Activated T-helper 2 cell treated with anti-CD3 and anti-CD28 coated beads, Interferon-gamma antibody, Interleukin-2, Interleukin-4, amounts not matched to agents 10 μg/mL and 5 μg/mL and 100 μg/mL, durations not matched to agents 14 hours and 24 hours and 36 hours (primary cell): Measurements from ENCODE around the gene SPCS3. TPM values are rescaled to one million over a fixed set of nuclear protein-coding genes. Genes with fewer than 3 reads are reported as not detected.
"Not testable (repeated sequence)": the region's sequence is repeated elsewhere in the genome, so short reads cannot be mapped to it uniquely, and the experiment has no call there.

Experiments used
- DNase-seq: peaks from one replicate; pipeline ENCODE4 v3.0.0; 2021; ENCODE audit warnings: low spot score
- H3K27ac Mint-ChIP-seq: one replicate; pipeline ENCODE4 v1.8.0; 2021; ENCODE audit warnings: mixed read lengths
- H3K27me3 Mint-ChIP-seq: one replicate; pipeline ENCODE4 v1.8.0; 2021; ENCODE audit warnings: low read depth, mixed read lengths
- H3K36me3 Mint-ChIP-seq: one replicate; pipeline ENCODE4 v1.8.0; 2021; ENCODE audit warnings: low read depth, mixed read lengths
- H3K4me1 Mint-ChIP-seq: one replicate; pipeline ENCODE4 v1.8.0; 2021; ENCODE audit warnings: low read depth, mixed read lengths
- H3K4me3 Mint-ChIP-seq: one replicate; pipeline ENCODE4 v1.8.0; 2021; ENCODE audit warnings: low read depth, mild to moderate bottlenecking, moderate library complexity, mixed read lengths
- H3K9me3 Mint-ChIP-seq: one replicate; pipeline ENCODE4 v1.8.0; 2021; ENCODE audit warnings: mixed read lengths
- intact Hi-C: fragments of 100-400 bp; cut with micrococcal nuclease; formaldehyde crosslinking; loops from one replicate; pipeline ENCODE4 v1.15.1; 2023
- total RNA-seq: library from RNA; stranded (reverse); gene quantifications from 2 replicates; pipeline ENCODE4 v1.2.3, GENCODE V29; 2022

SPCS3 gene
- total RNA-seq, 1 donor from 2014 or later: 208 TPM

DNA sequence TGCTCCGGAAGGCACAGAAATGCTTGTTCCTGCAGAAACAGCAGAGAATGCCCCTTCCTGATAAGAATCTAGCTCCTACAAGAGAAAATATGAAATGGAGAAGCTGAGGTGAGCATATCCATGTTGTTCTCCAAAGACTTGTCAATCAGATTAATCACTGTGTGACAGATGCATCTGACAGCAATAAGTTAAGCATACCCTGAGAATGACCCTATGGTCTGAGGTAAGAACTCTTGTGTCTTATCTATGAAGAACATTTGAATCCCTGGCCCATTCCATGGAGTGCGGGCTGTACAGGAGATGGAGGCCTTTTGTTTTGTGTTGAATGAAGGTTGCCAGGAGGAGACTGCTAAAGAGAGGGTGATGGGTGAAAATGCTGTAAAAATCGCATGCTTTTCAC lies 29.2 kb upstream of the SPCS3 start:
- Mint-ChIP-seq H3K4me3 (no peak overlapping the region), H3K36me3 (no peaks in the 10 kb centered on the region), H3K9me3 (no peaks in the 10 kb centered on the region), H3K4me1 (no peaks in the 10 kb centered on the region), H3K27me3 (peaks cover 1% of the 10 kb centered on the region), H3K27ac (no peak overlapping the region)
- no peak for DNase-seq
- intact Hi-C loops: no loop called here

DNA sequence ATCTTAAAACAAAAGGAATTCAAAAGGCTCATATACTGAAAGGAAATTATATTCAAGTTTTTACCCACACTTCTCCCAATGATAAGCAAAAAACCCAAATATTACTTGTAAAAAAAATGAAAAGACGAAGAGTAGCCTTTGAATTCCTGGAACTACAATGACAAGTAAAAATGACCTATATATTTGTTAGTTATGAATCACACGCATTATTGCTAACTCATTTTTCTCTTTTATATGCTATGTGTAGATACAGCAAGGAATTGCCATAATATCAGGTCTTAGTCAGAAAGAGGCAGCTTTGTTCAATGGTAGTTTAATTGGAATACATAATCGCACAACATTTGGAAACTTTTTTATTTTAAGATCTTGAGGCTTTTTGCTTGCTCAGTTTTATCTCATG lies 28.0 kb upstream of the SPCS3 start:
- Mint-ChIP-seq H3K27ac (no peak overlapping the region), H3K36me3 (no peaks in the 10 kb centered on the region), H3K4me1 (no peaks in the 10 kb centered on the region), H3K9me3 (no peaks in the 10 kb centered on the region), H3K4me3 (no peak overlapping the region), H3K27me3 (peaks cover 1% of the 10 kb centered on the region)
- no peak for DNase-seq
- intact Hi-C loops: no loop called here

DNA sequence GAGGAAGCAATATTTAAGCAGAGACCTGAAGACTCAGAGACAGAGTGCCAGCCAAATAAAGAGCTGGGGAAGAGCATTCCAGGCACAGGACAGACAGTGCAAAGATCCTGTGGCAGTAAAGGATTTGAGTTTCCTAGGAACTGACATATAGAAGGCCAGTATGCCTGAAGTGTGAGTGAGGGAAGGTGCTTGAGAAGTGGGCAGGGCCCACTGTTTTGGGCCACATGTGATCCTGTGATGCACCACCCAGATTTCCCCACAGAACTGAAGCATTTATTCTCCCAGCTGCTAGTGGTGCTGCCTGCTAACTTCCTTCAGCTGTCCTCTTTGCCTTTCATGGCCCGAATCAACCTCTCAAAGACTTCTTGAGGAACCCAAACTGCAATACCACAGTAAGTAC lies 26.8 kb upstream of the SPCS3 start:
- Mint-ChIP-seq H3K9me3 (no peaks in the 10 kb centered on the region), H3K36me3 (no peaks in the 10 kb centered on the region), H3K4me1 (no peaks in the 10 kb centered on the region), H3K4me3 (no peak overlapping the region), H3K27ac (no peak overlapping the region), H3K27me3 (peaks cover 1% of the 10 kb centered on the region)
- no peak for DNase-seq
- intact Hi-C loops: no loop called here

DNA sequence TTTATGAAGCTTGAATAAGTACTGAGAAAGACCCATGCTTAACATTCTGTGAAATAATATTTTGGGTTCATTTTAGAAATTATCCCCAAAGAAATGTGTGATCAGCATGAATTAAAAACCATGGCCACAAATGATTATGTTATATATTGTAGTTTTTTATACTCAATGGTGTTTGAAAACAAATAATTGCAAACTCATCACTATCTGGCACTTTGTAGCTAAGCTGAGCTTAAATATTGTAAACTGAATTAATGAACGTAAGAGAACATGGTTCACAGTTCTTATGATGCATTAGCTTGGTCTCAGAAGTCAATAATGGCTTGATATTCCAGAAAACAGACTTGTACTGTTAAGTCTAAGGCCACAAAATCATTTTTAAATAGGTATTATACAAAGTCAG lies 26.1 kb upstream of the SPCS3 start:
- DNase-seq: no peak
- Mint-ChIP-seq H3K27ac (no peak overlapping the region), H3K9me3 (no peaks in the 10 kb centered on the region), H3K4me3 (no peak overlapping the region), H3K4me1 (no peaks in the 10 kb centered on the region), H3K27me3 (peaks cover 1% of the 10 kb centered on the region), H3K36me3 (no peaks in the 10 kb centered on the region)
- intact Hi-C loops: no loop called here

DNA sequence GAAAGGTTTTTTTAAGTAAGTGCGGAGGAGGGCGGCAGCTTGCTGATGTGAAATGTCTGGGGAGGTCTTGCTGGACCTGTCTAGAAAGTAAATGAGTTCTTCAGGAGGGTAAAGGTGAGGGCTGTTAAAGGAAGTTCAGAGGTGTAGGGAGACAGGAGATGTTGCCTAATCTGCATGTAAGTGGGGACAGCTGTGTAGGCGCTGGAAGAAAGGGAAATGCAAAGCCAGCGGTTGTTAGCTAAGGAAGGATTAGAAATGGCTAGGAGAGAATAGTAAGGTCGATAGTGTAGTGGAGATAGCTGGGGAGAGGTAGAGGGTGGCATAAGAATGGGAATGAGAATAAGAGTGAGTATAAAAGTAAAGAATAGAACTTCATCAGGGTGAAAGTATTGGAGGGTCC lies 23.9 kb upstream of the SPCS3 start:
- H3K27me3 Mint-ChIP-seq, intact Hi-C loops, H3K4me1 Mint-ChIP-seq, DNase-seq, H3K27ac Mint-ChIP-seq, H3K9me3 Mint-ChIP-seq, H3K4me3 Mint-ChIP-seq, H3K36me3 Mint-ChIP-seq: not testable (repeated sequence)

DNA sequence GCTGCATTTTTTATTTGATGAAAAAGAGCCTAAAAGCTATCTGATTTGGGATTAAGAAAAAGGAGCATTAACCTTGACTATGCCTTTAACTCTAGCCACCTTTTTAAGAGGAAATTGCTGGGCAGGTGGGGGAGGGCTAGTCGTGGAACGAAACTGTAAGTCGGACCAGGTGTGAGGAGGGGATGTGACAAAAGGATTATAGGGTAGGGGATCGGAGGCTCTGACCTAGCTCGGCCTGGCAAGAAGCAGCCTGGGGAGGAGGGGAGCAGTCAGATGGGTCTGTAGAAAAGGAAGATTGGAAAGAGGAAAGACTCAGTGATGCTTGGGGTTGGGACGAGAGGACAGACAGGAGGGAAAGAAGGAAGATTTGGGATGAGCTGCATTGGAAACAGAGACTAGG lies 21.1 kb upstream of the SPCS3 start:
- no peak for DNase-seq
- no peak overlapping the region for H3K4me3 Mint-ChIP-seq
- no peak overlapping the region for H3K27ac Mint-ChIP-seq
- no peaks in the 10 kb centered on the region for H3K36me3 Mint-ChIP-seq
- intact Hi-C loops: no loop called here
- no peaks in the 10 kb centered on the region for H3K27me3 Mint-ChIP-seq
- H3K9me3 Mint-ChIP-seq: no peaks in the 10 kb centered on the region
- H3K4me1 Mint-ChIP-seq: no peaks in the 10 kb centered on the region

DNA sequence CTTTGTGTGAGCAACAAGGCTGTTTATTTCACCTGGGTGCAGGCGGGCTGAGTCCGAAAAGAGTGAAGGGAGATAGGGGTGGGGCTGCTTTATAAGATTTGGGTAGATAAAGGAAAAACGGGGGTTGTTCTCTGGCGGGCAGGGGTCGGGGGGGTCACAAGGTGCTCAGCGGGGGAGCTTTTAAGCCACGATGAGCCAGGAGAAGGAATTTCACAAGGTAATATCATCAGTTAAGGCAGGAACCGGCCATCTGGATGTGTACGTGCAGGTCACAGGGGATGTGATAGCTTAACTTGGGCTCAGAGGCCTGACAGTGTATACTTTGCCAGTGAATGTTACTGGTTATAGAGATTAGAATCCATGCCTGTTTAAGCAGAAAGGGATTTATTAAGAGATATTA lies 19.7 kb upstream of the SPCS3 start:
- H3K4me3 Mint-ChIP-seq: no peak overlapping the region
- DNase-seq: no peak
- no peaks in the 10 kb centered on the region for H3K9me3 Mint-ChIP-seq
- H3K36me3 Mint-ChIP-seq: no peaks in the 10 kb centered on the region
- H3K27ac Mint-ChIP-seq: no peak overlapping the region
- no peaks in the 10 kb centered on the region for H3K4me1 Mint-ChIP-seq
- intact Hi-C loops: no loop called here
- H3K27me3 Mint-ChIP-seq: peaks cover 3% of the 10 kb centered on the region

DNA sequence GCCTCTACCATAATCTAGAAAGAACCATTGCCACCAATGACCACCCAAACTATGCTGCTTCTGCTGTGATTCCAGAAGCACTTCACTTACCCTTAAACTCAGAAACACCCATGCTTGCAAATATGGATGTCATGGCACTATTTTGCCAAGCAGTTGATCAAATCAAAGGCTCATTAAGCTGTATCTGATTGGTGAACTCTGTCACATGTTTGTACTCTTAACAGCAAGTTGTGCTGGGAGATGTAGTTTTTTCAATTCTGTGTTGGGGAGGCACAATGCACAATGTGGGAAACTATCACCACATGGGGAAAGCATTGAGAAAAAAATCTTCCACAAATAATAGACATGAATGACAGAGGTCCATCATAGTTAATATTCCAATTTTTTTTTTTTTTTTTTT lies 19.2 kb upstream of the SPCS3 start:
- Mint-ChIP-seq H3K27me3 (peaks cover 6% of the 10 kb centered on the region), H3K4me3 (no peak overlapping the region), H3K4me1 (no peaks in the 10 kb centered on the region), H3K27ac (no peak overlapping the region), H3K9me3 (no peaks in the 10 kb centered on the region), H3K36me3 (no peaks in the 10 kb centered on the region)
- DNase-seq: no peak
- intact Hi-C loops: no loop called here

DNA sequence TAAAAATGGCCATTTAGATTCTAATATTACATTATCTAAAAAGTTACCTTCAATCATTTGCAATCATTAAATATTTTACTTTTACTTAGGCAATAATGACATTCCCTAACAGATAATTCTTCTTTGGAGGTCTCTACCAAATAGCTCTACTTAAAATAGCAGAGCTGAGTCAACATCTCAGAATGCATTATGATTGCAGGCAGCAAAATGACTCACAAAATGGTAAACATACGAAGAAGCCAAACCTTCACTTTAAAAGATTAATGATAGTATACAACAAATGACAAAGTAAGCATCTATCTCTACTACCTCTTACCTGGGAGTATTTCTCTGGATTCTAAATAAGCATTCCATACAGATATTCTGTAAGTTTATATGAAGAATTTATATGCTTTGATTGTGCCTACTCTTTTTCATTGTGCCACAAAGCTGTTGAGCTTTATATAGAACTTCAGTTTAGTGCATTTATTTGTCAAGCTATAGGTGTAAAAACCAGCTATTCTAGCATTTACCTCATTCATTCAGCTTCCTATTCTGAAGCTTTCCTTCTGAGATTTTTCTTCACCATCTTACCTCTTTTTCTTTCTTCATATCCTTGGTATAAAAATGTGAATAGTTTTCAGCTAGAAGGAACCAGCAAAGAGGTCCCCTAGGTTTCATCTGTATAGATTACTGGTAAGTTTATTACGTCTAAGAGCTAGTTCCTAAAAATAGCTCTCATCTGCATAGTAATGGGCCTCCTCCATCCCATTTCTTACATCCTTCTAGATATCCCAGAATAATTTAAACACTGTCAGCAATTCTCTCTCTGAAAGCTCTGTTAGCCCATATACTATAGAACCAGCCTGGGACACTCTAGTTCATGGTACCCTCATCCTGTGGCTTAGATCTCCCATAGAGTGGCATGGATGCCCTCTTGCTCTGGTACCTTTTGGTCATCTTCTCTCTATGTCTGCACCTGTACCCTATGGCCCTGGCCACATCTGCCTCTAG lies 17.2 kb upstream of the SPCS3 start:
- no peak overlapping the region for H3K27ac Mint-ChIP-seq
- no peaks in the 10 kb centered on the region for H3K4me1 Mint-ChIP-seq
- H3K27me3 Mint-ChIP-seq: peaks cover 9% of the 10 kb centered on the region
- H3K4me3 Mint-ChIP-seq: no peak overlapping the region
- intact Hi-C loops: no loop called here
- no peaks in the 10 kb centered on the region for H3K9me3 Mint-ChIP-seq
- no peaks in the 10 kb centered on the region for H3K36me3 Mint-ChIP-seq
- no peak for DNase-seq

DNA sequence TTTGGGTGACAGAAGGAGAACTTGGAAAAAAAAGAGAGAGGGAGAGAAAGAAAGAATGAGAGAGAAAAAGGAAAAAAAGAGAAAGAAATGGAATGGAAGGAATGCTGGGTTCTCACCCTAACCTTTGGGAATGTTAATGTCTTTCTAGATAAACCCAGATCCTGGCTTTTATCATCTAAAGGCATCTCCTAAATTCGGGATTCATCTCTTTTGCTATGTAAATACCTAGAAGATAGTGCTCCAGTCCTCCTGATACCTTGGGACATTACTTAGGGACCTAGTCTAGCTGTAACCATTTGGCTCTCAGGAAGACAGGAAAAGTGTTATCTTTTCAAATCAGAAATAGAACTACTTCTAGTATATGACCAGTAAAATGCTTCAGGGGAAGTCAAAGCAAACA lies 15.8 kb upstream of the SPCS3 start:
- Mint-ChIP-seq H3K27ac (no peak overlapping the region), H3K27me3 (peaks cover 9% of the 10 kb centered on the region), H3K4me3 (no peak overlapping the region), H3K9me3 (no peaks in the 10 kb centered on the region), H3K36me3 (no peaks in the 10 kb centered on the region), H3K4me1 (no peaks in the 10 kb centered on the region)
- intact Hi-C loops: no loop called here
- no peak for DNase-seq

DNA sequence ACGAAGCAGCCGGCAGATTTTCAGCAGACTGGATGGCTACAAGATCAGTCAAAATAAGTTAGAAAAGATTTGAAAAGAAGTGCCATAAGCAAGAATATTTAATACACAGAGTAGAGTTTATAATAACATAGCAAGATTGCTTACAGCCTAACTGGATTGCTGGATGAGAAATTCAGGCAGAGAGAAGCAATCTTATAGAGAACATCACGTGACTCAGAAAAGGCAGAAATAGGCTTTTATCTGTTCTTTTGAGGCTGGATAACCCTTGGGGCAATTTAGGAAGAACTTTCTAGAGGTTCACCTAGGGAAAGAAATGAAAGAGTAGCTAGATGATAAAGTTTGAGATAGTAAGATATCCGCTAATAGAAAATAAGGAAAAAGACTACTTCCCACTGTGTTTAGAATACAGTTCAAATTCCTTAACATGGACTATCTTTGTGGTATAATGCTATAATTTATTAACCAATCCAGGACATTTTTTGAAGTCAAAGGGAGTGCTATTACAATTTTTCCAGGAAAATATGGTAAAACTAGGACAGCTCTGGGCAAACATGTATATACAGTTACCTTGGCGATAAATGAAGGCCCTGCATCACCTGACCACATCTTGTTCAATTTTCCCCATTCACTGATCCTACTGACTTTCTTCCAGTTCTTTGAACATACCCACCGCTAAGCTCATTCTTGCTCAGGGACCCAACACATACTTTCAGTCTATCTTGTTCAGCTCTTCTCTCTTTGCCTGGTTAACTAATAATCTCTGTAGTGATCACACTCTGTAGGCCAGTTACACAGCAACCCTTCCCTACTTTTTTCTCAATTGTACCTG lies 12.7 kb upstream of the SPCS3 start:
- Mint-ChIP-seq H3K27ac (no peak overlapping the region), H3K4me3 (no peak overlapping the region), H3K4me1 (no peaks in the 10 kb centered on the region), H3K27me3 (peaks cover 21% of the 10 kb centered on the region), H3K36me3 (no peaks in the 10 kb centered on the region), H3K9me3 (no peaks in the 10 kb centered on the region)
- intact Hi-C loops: no loop called here
- DNase-seq: no peak

DNA sequence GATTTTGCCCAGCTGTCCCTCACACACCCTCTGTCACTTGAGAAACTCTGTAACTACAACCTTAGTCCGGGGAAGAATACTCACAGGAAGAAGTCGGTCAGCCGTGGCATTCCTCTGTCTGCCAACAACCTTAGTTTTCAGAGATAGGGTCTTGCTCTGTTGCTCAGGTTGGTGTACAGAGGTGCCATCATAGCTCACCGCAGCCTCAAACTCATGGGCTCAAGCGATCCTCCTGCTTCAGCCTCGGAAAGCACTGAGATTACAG lies 12.2 kb upstream of the SPCS3 start:
- Mint-ChIP-seq H3K27ac (no peak overlapping the region), H3K9me3 (no peaks in the 10 kb centered on the region), H3K4me1 (no peaks in the 10 kb centered on the region), H3K36me3 (no peaks in the 10 kb centered on the region), H3K4me3 (no peak overlapping the region), H3K27me3 (peaks cover 24% of the 10 kb centered on the region)
- no peak for DNase-seq
- intact Hi-C loops: no loop called here

DNA sequence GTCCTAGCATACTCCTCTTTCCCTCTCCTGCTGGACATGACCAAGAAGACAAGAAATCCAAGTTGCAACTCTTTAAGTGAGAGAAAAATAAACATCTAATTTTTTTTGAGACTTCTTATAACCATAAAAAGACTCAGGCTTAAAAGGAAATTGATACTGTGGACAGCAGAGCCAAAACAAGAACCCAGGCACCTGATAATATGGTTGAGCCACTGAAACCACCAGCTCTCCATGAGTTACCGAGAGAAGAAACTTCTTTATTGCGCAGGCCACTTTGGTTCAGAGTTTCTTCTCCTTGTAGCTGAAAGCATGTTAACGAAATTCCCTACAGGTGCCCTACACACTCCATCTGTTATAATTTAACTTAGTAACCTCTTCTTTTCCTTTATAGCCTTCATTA lies 11.3 kb upstream of the SPCS3 start:
- Mint-ChIP-seq H3K36me3 (no peaks in the 10 kb centered on the region), H3K27ac (no peak overlapping the region), H3K9me3 (no peaks in the 10 kb centered on the region), H3K4me3 (no peak overlapping the region), H3K27me3 (peaks cover 24% of the 10 kb centered on the region), H3K4me1 (no peaks in the 10 kb centered on the region)
- intact Hi-C loops: no loop called here
- no peak for DNase-seq
